HepG2 (cell line): ENCODE results near the gene THRA. TPM values are rescaled to one million over a fixed set of nuclear protein-coding genes. Genes with fewer than 3 reads are reported as not detected.
A peak's percentile ranks its signal among the peaks of the same experiment; 100 is the strongest.

Source experiments
- GATA4 ChIP-seq: sonication (generic); IDR thresholded peaks from 2 replicates; pipeline ENCODE4 v1.6.1; 2016; ENCODE audit warnings: antibody characterized with exemption, low read depth, borderline replicate concordance
- HCFC1 ChIP-seq: fragments of 150-350 bp; IDR thresholded peaks from 2 replicates; pipeline ENCODE4 v1.6.1; 2014; ENCODE audit warnings: low read depth, low read length
- HNRNPLL ChIP-seq: fragments of 200-400 bp; formaldehyde crosslinking; IDR thresholded peaks from 2 replicates; pipeline ENCODE4 v1.6.1; 2017; ENCODE audit warnings: mild to moderate bottlenecking, low read depth, low read length; ENCODE audit not compliant: poor library complexity, severe bottlenecking
- MBD4 ChIP-seq: IDR thresholded peaks from 2 replicates; pipeline ENCODE4 v1.6.1; 2012; ENCODE audit warnings: low read length, inconsistent platforms, borderline replicate concordance
- MBNL3 ChIP-seq: fragments of 250-450 bp; sonication (Bioruptor Pico); conservative IDR thresholded peaks from 2 replicates; pipeline ENCODE4 v1.8.0; 2022; ENCODE audit warnings: mild to moderate bottlenecking, inconsistent platforms
- MXI1 ChIP-seq: IDR thresholded peaks from 3 replicates; pipeline ENCODE4 v1.6.1; 2012; ENCODE audit warnings: low read depth, low read length, inconsistent platforms, borderline replicate concordance
- MZF1 ChIP-seq: sonication (generic); formaldehyde crosslinking; IDR thresholded peaks from 2 replicates; pipeline ENCODE4 v1.8.1; 2023; ENCODE audit warnings: mild to moderate bottlenecking, missing genetic modification reagents, borderline replicate concordance
- PATZ1 ChIP-seq: sonication (generic); formaldehyde crosslinking; IDR thresholded peaks from 2 replicates; pipeline ENCODE4 v1.4.0; 2020; ENCODE audit warnings: missing genetic modification reagents
- POLR2AphosphoS5 ChIP-seq: IDR thresholded peaks from 2 replicates; pipeline ENCODE4 v1.6.1; 2012; ENCODE audit warnings: low read depth, low read length
- POLR2G ChIP-seq: fragments of 200-400 bp; formaldehyde crosslinking; IDR thresholded peaks from 2 replicates; pipeline ENCODE4 v1.6.1; 2018; ENCODE audit warnings: mild to moderate bottlenecking, low read depth, low read length, moderate library complexity
- PRMT3 ChIP-seq: sonication (generic); formaldehyde crosslinking; IDR thresholded peaks from 2 replicates; pipeline ENCODE4 v1.8.1; 2022; ENCODE audit warnings: low read depth, mild to moderate bottlenecking, moderate library complexity, missing genetic modification reagents, borderline replicate concordance
- SMC3 ChIP-seq: IDR thresholded peaks from 2 replicates; pipeline ENCODE4 v1.6.1; 2011; ENCODE audit warnings: low read length, improper control_type of control experiment
- SSRP1 ChIP-seq: IDR thresholded peaks from 2 replicates; pipeline ENCODE4 v1.6.1; 2016; ENCODE audit warnings: control low read depth
- ZBTB49 ChIP-seq: sonication (generic); formaldehyde crosslinking; IDR thresholded peaks from 2 replicates; pipeline ENCODE4 v1.4.0; 2020; ENCODE audit warnings: missing genetic modification reagents, borderline replicate concordance
- ZBTB8A ChIP-seq: sonication (generic); formaldehyde crosslinking; IDR thresholded peaks from 2 replicates; pipeline ENCODE4 v1.4.0; 2020; ENCODE audit warnings: mild to moderate bottlenecking, low read depth, missing genetic modification reagents, borderline replicate concordance
- ZGPAT ChIP-seq: IDR thresholded peaks from 2 replicates; pipeline ENCODE4 v1.6.1; 2016; ENCODE audit warnings: mild to moderate bottlenecking
- ZNF333 ChIP-seq: sonication (generic); formaldehyde crosslinking; IDR thresholded peaks from 2 replicates; pipeline ENCODE4 v1.4.0; 2020; ENCODE audit warnings: mild to moderate bottlenecking, missing genetic modification reagents, borderline replicate concordance
- ZNF343 ChIP-seq: sonication (generic); formaldehyde crosslinking; IDR thresholded peaks from 2 replicates; pipeline ENCODE4 v1.4.0; 2020; ENCODE audit warnings: mild to moderate bottlenecking, missing genetic modification reagents
- ZNF549 ChIP-seq: sonication (generic); formaldehyde crosslinking; IDR thresholded peaks from 2 replicates; pipeline ENCODE4 v1.5.0; 2020; ENCODE audit warnings: missing genetic modification reagents
- ZNF557 ChIP-seq: sonication (generic); formaldehyde crosslinking; IDR thresholded peaks from 2 replicates; pipeline ENCODE4 v1.4.0; 2020; ENCODE audit warnings: missing genetic modification reagents
- ZNF746 ChIP-seq: sonication (generic); formaldehyde crosslinking; IDR thresholded peaks from 2 replicates; pipeline ENCODE4 v1.8.0; 2022; ENCODE audit warnings: mild to moderate bottlenecking, missing genetic modification reagents
- ZNF768 ChIP-seq: sonication (generic); formaldehyde crosslinking; IDR thresholded peaks from 2 replicates; pipeline ENCODE4 v1.4.0; 2020; ENCODE audit warnings: missing genetic modification reagents
- ZNF792 ChIP-seq: IDR thresholded peaks from 2 replicates; pipeline ENCODE4 v1.6.1; 2016
- ZSCAN5A ChIP-seq: sonication (generic); formaldehyde crosslinking; IDR thresholded peaks from 2 replicates; pipeline ENCODE4 v1.8.0; 2022; ENCODE audit warnings: mild to moderate bottlenecking, missing genetic modification reagents, borderline replicate concordance
- polyA plus RNA-seq, 8 experiments: library from polyadenylated mRNA; depleted of rRNA in 3 of 8; stranded (reverse) in 7 of 8; unstranded in 1 of 8; fragments of >200 nt; fragmentation: Illumina TruSeq in 4 of 8; extraction: Trizol in 4 of 8; gene quantifications; 2 replicates each; pipeline versions ENCODE4 v1.2.1 to v1.2.3, GENCODE V29; 2011 to 2016; ENCODE audit warnings: low read depth in 4 of 8, missing spikeins in 1 of 8, mixed read lengths in 1 of 8; ENCODE audit not compliant: insufficient read depth in 1 of 8
- total RNA-seq, 5 experiments: library from RNA; depleted of rRNA; stranded (reverse); fragments of >200 nt; fragmentation: Illumina TruSeq; extraction: Trizol; gene quantifications; 2 replicates each; pipeline ENCODE4 v1.2.3, GENCODE V29; 2016; ENCODE audit warnings: low read depth in 1 of 5

Gene THRA
- total and polyA plus RNA-seq, 2 of the 13 experiments (the other 11 are each of a cell fraction or from before 2014, with no cell fraction given) = 8.0 to 9.9 TPM

GRCh38 chr17:40100669-40101366, 38.1 kb downstream of the THRA start (continued):
- TF ChIP-seq ZNF549 (CRISPR knock-in tag) (no peak), PATZ1 (peak; percentile 99), MXI1 (peak; percentile 98; the same call in 2 of the 3 replicates), SMC3 (peak; percentile 50; the same call in 1 of the 2 replicates), ZNF768 (CRISPR knock-in tag) (no peak), HCFC1 (peak; percentile 88), ZGPAT (CRISPR knock-in tag) (peak; percentile 78), ZSCAN5A (CRISPR knock-in tag) (peak; percentile 96), ZNF557 (CRISPR knock-in tag) (peak; percentile 97; the same call in 1 of the 2 replicates), MZF1 (CRISPR knock-in tag) (0 out of 2 replicates have a peak, but pooled peaks have one; percentile 12), ZBTB49 (CRISPR knock-in tag) (no peak), ZNF746 (CRISPR knock-in tag) (peak; percentile 100), POLR2AphosphoS5 (peak; percentile 34; the same call in 1 of the 2 replicates), ZBTB8A (peak; percentile 97), MBD4 (no peak), ZNF343 (CRISPR knock-in tag) (peak; percentile 98), PRMT3 (CRISPR knock-in tag) (no peak), SSRP1 (CRISPR knock-in tag) (peak; percentile 86; the same call in 1 of the 2 replicates), ZNF792 (peak; percentile 96; the same call in 1 of the 2 replicates), MBNL3 (no peak), HNRNPLL (peak; percentile 84), POLR2G (peak; percentile 42), GATA4 (no peak; the same call in 1 of the 2 replicates), ZNF333 (CRISPR knock-in tag) (peak; percentile 76; the same call in 1 of the 2 replicates)
